K562 (cell line): ENCODE measurements around the gene GXYLT2. TPM values are rescaled to one million over a fixed set of nuclear protein-coding genes. Genes with fewer than 3 reads are reported as not detected.

Experiments used
- CTBP1 ChIP-seq: fragments of 450-650 bp; IDR thresholded peaks from 2 replicates; pipeline ENCODE4 v1.6.1; 2016; ENCODE audit warnings: borderline replicate concordance
- E2F8 ChIP-seq: fragments of 450-650 bp; IDR thresholded peaks from 2 replicates; pipeline ENCODE4 v1.7.1; 2018; ENCODE audit warnings: mild to moderate bottlenecking, low read depth; ENCODE audit not compliant: partially characterized antibody
- FOSL1 ChIP-seq: fragments of 200-800 bp; sonication (Bioruptor generic); conservative IDR thresholded peaks from 2 replicates; pipeline ENCODE4 v1.6.1; 2016; ENCODE audit warnings: missing genetic modification characterization, missing compliant biosample characterization
- FOXA1 ChIP-seq: fragments of 450-650 bp; IDR thresholded peaks from 2 replicates; pipeline ENCODE4 v1.6.1; 2016; ENCODE audit warnings: mild to moderate bottlenecking, borderline replicate concordance
- FOXK1 ChIP-seq: sonication (generic); formaldehyde crosslinking; IDR thresholded peaks from 2 replicates; pipeline ENCODE4 v1.8.0; 2022; ENCODE audit warnings: missing genetic modification reagents, mild to moderate bottlenecking, borderline replicate concordance
- HOXB6 ChIP-seq: fragments of 250-450 bp; sonication (Bioruptor Pico); IDR thresholded peaks from 2 replicates; pipeline ENCODE4 v1.5.1; 2022; ENCODE audit warnings: mild to moderate bottlenecking, borderline replicate concordance
- JUND ChIP-seq, 2 experiments: IDR thresholded peaks; 2 replicates in 1 of 2; 3 replicates in 1 of 2; pipeline ENCODE4 v1.6.1; 2011; ENCODE audit warnings: borderline replicate concordance in 2 of 2, low read depth in 2 of 2, low read length in 2 of 2, improper control_type of control experiment in 1 of 2, missing biosample characterization in 1 of 2, missing genetic modification characterization in 1 of 2, missing genetic modification reagents in 1 of 2
- KAT7 ChIP-seq: sonication (generic); formaldehyde crosslinking; IDR thresholded peaks from 2 replicates; pipeline ENCODE4 v1.8.0; 2022; ENCODE audit warnings: missing genetic modification reagents, mild to moderate bottlenecking, borderline replicate concordance
- LEF1 ChIP-seq: fragments of 450-650 bp; IDR thresholded peaks from 2 replicates; pipeline ENCODE4 v1.6.1; 2016; ENCODE audit warnings: mild to moderate bottlenecking
- MAFG ChIP-seq: fragments of 450-650 bp; conservative IDR thresholded peaks from 2 replicates; pipeline ENCODE4 v1.6.1; 2016; ENCODE audit warnings: missing genetic modification characterization, missing compliant biosample characterization
- NFE2 ChIP-seq: IDR thresholded peaks from 2 replicates; pipeline ENCODE4 v1.6.1; 2014; ENCODE audit warnings: antibody characterized with exemption, low read depth
- TAF1 ChIP-seq: IDR thresholded peaks from 2 replicates; pipeline ENCODE4 v1.6.1; 2011; ENCODE audit warnings: mild to moderate bottlenecking, low read length, moderate library complexity; ENCODE audit not compliant: insufficient read depth, control insufficient read depth, severe bottlenecking; ENCODE audit errors: extremely low read depth
- TAL1 ChIP-seq: fragments of 450-650 bp; IDR thresholded peaks from 2 replicates; pipeline ENCODE4 v1.6.1; 2016; ENCODE audit warnings: mild to moderate bottlenecking
- TEAD4 ChIP-seq, 2 experiments: sonication (generic) in 1 of 2; formaldehyde crosslinking in 1 of 2; IDR thresholded peaks; 2 replicates each; pipeline versions ENCODE4 v1.6.1 to v1.8.0; 2012 to 2022; ENCODE audit warnings: borderline replicate concordance in 1 of 2, inconsistent platforms in 1 of 2, low read length in 1 of 2, mild to moderate bottlenecking in 1 of 2, missing genetic modification reagents in 1 of 2
- TRIM25 ChIP-seq: fragments of 450-650 bp; IDR thresholded peaks from 2 replicates; pipeline ENCODE4 v1.7.0; 2016; ENCODE audit warnings: borderline replicate concordance
- U2AF2 ChIP-seq: fragments of 200-400 bp; formaldehyde crosslinking; optimal IDR thresholded peaks from 2 replicates; pipeline ENCODE3; 2017; ENCODE audit warnings: low read depth, mild to moderate bottlenecking, low read length
- XRCC3 ChIP-seq: fragments of 450-650 bp; IDR thresholded peaks from 2 replicates; pipeline ENCODE4 v1.6.1; 2017; ENCODE audit warnings: mild to moderate bottlenecking, moderate library complexity
- ZNF239 ChIP-seq: fragments of 250-450 bp; sonication (Bioruptor Pico); IDR thresholded peaks from 2 replicates; pipeline ENCODE4 v1.4.0; 2020; ENCODE audit warnings: mild to moderate bottlenecking
- ZNF79 ChIP-seq: fragments of 250-450 bp; sonication (Bioruptor Pico); IDR thresholded peaks from 2 replicates; pipeline ENCODE4 v1.4.0; 2020; ENCODE audit warnings: low read depth, mild to moderate bottlenecking, moderate library complexity
- polyA plus RNA-seq, 8 experiments: library from polyadenylated mRNA; depleted of rRNA in 4 of 8; stranded (reverse) in 5 of 8; unstranded in 3 of 8; fragments of >200 nt; fragmentation: Nextera tagmentation in 2 of 8; fragmentation: Illumina TruSeq in 1 of 8; extraction: Ambion mirVana in 2 of 8; extraction: Trizol in 1 of 8; gene quantifications; 2 replicates each; pipeline versions ENCODE4 v1.2.1 to v1.2.3, GENCODE V29; 2011 to 2014; ENCODE audit warnings: inconsistent platforms in 1 of 8, missing spikeins in 1 of 8
- total RNA-seq, 7 experiments: library from RNA; depleted of rRNA in 6 of 7; stranded (reverse); fragments of >200 nt in 6 of 7; fragmentation: Illumina TruSeq in 2 of 7; extraction: Trizol in 2 of 7; gene quantifications; 2 replicates each; pipeline versions ENCODE4 v1.2.1 to v1.2.3, GENCODE V29; 2011 to 2021; ENCODE audit warnings: low replicate concordance in 1 of 7
- TF ChIP-seq, protein P1 (sequence below), 2 experiments: fragments of 450-650 bp in 1 of 2; sonication (generic) in 1 of 2; formaldehyde crosslinking in 1 of 2; IDR thresholded peaks in 1 of 2; conservative IDR thresholded peaks in 1 of 2; 2 replicates each; pipeline versions ENCODE4 v1.6.1 to v1.8.1; 2016 to 2023; ENCODE audit warnings: mild to moderate bottlenecking in 2 of 2, moderate library complexity in 2 of 2, inconsistent platforms in 1 of 2, missing genetic modification reagents in 1 of 2

Gene GXYLT2
- total and polyA plus RNA-seq, 9 of the 15 experiments (the other 6 are each of a cell fraction or from before 2014, with no cell fraction given): 0.71 to 6.0 (median 3.3) TPM

DNA sequence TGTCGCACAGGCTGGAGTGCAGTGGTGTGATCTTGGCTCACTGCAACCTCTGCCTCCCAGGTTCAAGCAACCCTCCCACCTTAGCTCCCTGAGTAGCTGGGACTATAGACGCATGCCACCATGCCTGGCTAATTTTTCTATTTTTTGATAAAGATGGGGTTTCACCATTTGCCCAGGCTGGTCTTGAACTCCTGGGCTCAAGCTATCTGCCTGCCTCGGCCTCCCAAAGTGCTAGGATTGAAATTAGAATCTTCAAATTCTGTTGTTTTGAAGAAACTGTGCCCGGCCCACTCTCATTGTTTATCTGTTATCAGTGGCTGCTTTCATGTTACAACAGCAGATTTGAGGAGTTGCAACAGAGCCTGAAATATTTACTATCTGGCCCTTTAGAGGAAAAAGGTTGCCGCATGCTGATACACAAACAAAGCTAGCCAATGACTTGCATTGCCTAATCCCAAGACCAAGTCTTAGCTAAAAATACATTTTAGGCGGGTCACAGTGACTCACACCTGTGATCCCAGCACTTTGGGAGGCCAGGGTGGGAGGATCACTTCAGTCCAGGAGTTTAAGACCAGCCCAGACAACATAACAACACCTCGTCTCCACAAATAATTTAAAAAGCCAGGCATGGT lies 65.6 kb downstream of the GXYLT2 start (continued):
- TF ChIP-seq NFE2 (peak; percentile 53; the same call in 1 of the 2 replicates), E2F8 (no peak), ZNF79 (CRISPR knock-in tag) (no peak), U2AF2 (no peak), FOXA1 (no peak), FOXK1 (CRISPR knock-in tag) (no peak), KAT7 (CRISPR knock-in tag) (no peak), LEF1 (peak; percentile 37; the same call in 1 of the 2 replicates), ZNF239 (CRISPR knock-in tag) (no peak), JUND (IDR thresholded peaks at IDR 0.05; ENCODE audit: borderline replicate concordance, low read depth, low read length) (peak; percentile 55; the same call in 1 of the 2 replicates), JUND (tag; IDR thresholded peaks at IDR 0.05; ENCODE audit: borderline replicate concordance, low read depth, low read length) (no peak), CTBP1 (0 out of 2 replicates have a peak, but pooled peaks have one; percentile 23), TRIM25 (no peak), TEAD4 (IDR thresholded peaks at IDR 0.05; ENCODE audit: low read length) (0 out of 2 replicates have a peak, but pooled peaks have one; percentile 26), TEAD4 (CRISPR knock-in tag; IDR thresholded peaks at IDR 0.05; ENCODE audit: borderline replicate concordance) (no peak), TAL1 (peak; percentile 26), XRCC3 (no peak), MAFG (peak; percentile 53), TAF1 (no peak), FOSL1 (tag) (peak; percentile 85), HOXB6 (CRISPR knock-in tag) (no peak)
- TF ChIP-seq, protein P1, sequence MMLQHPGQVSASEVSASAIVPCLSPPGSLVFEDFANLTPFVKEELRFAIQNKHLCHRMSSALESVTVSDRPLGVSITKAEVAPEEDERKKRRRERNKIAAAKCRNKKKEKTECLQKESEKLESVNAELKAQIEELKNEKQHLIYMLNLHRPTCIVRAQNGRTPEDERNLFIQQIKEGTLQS (IDR thresholded peaks at IDR 0.05): peak; percentile 80
- TF ChIP-seq, protein P1 (CRISPR knock-in tag; conservative IDR thresholded peaks at IDR 0.05): no peak
